GM12872 (cell line): ENCODE measurements around the gene CARHSP1.

Experiments used
- TF ChIP-seq, protein P1 (sequence below): IDR thresholded peaks from 3 replicates; pipeline ENCODE4 v1.5.1; 2011; ENCODE audit warnings: low read depth, mild to moderate bottlenecking, low read length, moderate library complexity; ENCODE audit not compliant: insufficient read depth

Gene CARHSP1

DNA sequence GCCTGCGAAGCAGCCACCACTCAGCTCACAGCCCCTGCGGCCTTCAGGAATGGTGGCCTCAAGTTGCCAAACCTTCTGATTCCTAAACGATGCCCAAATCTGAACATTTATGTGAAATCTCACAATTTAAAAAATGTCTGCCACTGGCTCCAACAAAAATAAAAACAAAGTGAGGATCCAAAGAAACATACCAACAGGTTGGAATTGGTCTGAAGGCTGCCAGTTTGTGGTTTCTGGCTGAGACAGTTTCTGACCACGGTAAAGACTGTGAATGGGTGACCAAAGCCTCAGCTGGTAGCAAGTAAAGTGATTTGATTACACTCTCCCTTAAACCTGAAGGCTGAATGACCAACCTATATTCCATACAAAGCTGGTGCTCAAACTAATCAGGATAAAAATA, 38.3 kb upstream of the CARHSP1 start:
- TF ChIP-seq, protein P1, sequence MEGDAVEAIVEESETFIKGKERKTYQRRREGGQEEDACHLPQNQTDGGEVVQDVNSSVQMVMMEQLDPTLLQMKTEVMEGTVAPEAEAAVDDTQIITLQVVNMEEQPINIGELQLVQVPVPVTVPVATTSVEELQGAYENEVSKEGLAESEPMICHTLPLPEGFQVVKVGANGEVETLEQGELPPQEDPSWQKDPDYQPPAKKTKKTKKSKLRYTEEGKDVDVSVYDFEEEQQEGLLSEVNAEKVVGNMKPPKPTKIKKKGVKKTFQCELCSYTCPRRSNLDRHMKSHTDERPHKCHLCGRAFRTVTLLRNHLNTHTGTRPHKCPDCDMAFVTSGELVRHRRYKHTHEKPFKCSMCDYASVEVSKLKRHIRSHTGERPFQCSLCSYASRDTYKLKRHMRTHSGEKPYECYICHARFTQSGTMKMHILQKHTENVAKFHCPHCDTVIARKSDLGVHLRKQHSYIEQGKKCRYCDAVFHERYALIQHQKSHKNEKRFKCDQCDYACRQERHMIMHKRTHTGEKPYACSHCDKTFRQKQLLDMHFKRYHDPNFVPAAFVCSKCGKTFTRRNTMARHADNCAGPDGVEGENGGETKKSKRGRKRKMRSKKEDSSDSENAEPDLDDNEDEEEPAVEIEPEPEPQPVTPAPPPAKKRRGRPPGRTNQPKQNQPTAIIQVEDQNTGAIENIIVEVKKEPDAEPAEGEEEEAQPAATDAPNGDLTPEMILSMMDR: no peak

DNA sequence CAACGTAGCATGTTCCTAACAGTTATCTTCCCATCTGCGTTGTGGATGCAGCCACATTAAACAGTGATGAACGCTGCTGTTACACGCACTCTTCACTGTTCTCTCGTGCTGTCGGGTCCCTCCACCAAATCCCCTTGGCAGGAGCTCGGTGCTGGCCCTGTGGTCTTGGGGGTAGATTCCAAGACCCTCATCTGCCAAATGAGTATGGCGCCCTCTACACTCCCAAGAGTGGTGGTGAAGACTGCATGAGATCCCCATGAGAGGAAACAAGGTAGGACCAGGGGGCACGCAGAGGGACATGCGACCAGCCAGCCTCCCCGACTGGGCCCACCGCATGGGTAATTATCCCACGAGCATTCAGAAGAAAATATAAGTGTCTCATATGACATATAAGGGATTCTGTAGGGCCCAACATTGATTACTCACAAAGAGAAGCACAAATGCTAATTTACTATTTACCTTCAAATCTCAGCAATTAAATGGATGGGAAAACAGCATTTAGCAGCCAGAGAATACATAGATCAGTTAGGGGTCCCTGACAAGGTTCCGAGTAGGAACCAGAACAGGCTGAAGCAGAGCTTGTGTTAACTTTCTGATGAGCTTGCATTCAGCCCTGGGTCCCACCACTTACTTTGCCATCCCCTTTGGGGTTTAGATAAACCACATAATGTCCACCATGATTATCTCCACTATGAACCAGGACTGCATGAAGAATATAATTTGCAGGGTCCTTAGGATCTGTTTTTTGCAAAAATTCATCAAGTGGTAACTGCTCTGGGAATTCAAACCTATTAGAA, 37.2 kb upstream of the CARHSP1 start:
- TF ChIP-seq, protein P1: peak; percentile 48

DNA sequence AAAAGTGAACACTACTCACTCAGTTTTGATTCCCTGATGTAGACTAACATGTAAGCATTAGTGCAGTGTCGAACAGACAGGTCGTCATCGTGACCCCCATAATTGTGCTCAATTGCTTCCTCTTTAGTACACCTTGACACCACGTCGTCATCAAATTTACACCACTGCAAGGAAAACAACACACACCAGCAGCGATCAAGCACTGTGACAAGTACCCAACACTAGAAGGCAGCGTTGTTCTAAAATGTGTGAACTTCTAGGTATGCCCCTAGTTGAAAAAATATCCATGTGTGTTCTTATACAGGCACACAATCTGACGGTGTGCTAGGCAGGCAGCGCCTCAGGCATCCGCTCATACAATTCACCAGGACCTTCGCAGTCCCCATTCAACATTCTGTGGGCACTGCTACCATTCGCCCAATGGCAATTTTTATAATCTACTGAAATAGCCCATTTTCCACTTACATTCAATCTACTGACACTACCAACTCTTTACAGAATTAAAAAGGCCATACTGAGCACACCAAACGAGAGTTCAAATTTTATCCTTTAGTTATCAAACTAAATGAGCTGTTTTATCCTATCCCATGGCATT, 36.5 kb upstream of the CARHSP1 start:
- TF ChIP-seq, protein P1: peak; percentile 69

DNA sequence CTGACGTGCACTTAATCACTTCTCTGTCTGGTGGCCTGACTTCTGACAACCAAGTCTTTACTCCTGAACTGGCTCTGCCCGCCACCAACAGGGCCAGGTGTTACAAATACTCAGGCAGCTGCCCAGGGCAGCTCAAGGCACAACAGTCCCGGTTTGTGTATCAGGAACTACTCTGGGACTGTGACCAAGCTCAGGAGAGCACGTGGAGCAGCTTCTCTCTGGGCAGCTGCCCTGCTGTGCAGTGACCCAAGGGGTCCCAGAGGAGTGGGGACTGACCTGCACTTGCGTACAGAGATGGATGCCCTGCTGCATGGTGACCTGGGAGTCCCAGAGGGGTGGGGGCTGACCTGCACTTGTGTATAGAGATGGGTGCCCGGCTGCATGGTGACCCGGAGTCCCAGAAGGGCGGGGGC, 35.2 kb upstream of the CARHSP1 start:
- TF ChIP-seq, protein P1: no peak

DNA sequence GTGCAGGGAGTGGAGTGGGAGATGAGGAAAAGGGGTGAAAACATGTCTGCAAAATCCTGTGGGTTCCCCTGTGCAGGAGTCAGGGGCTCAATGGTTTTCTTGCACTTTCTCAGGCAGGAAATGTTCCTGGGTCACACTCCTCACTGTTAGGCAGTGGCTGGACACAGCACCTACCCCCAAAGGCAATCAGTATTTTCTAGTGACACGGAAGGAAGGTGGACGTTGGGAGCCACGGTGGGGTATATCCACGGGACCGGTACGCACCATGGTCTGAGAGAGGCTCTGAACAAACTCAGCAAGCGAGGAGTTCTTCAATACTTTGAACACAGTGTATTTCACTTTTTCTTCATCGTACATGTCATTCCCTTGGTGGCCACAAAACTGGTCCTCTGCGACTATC, 34.2 kb upstream of the CARHSP1 start:
- TF ChIP-seq, protein P1: no peak

DNA sequence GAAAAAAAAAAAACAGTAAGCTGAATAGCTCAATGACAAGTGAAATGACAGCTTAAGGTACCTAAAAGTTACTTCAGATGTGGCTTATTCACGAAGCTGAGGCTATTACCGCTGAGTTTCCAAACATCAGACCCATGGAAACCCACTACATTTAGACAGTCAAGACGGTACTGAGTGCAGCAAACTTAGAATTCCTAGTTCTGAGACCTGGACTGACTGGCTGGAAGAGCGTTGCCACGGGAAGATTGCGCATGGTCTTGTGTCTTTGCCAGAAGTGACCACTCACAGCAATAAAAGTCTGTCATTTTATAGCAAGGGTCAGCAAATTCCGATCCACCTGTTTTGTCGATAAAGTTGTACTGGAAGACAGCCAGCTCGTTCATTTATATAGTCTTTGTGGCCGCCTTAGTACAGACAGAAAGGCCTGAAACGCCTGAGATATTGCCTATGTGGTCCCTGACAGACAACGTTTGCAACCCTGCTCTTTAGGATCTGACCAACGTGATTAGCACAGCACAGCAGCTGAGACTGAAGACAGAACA, 32.6 kb upstream of the CARHSP1 start:
- TF ChIP-seq, protein P1: no peak

DNA sequence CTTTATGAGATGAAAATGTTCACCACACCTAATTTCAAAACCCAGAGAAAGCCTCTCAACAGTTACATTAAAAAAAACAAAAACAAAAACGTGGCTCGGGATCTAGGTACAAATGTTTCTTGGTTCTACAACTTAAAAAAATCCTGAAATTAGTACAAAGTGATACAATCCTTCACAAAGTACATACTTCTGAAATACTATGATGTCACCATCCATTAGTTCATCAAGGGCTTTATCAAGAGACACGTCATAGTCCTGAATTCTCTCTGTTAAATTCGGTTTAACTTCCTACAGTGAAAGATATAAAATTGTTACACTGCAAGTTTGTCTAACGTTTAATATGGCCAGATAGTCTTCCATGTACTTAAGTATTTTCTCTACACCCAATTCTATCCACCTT, 31.5 kb upstream of the CARHSP1 start:
- TF ChIP-seq, protein P1: no peak
